Muscle layer of duodenum (tissue), 2 donors: ENCODE data around the gene PDRG1.

ENCODE experiments used
- H3K27ac ChIP-seq: one replicate; pipeline ENCODE4 v1.7.0; 2013; ENCODE audit warnings: mild to moderate bottlenecking, low read length
- H3K27me3 ChIP-seq: one replicate; pipeline ENCODE4 v1.7.0; 2013; ENCODE audit warnings: low read depth, mild to moderate bottlenecking, control low read depth, low read length
- H3K36me3 ChIP-seq, 2 donors: one replicate each; pipeline ENCODE4 v1.7.0; 2013; ENCODE audit warnings: low read length in 2 of 2, control low read depth in 1 of 2, mild to moderate bottlenecking in 1 of 2; ENCODE audit not compliant: insufficient read depth in 2 of 2, control insufficient read depth in 1 of 2
- H3K4me1 ChIP-seq, 2 donors: one replicate each; pipeline ENCODE4 v1.7.0; 2013; ENCODE audit warnings: low read length in 2 of 2, mild to moderate bottlenecking in 2 of 2, control low read depth in 1 of 2, moderate library complexity in 1 of 2; ENCODE audit not compliant: insufficient read depth in 2 of 2, control insufficient read depth in 1 of 2
- H3K4me3 ChIP-seq, 2 donors: one replicate each; pipeline ENCODE4 v1.7.0; 2013; ENCODE audit warnings: low read length in 2 of 2, low read depth in 1 of 2, mild to moderate bottlenecking in 1 of 2
- H3K9me3 ChIP-seq, 2 donors: one replicate each; pipeline ENCODE4 v1.7.0; 2013; ENCODE audit warnings: low read length in 2 of 2, control low read depth in 1 of 2, mild to moderate bottlenecking in 1 of 2; ENCODE audit not compliant: control insufficient read depth in 1 of 2
- donor health status: healthy.

The PDRG1 gene

DNA sequence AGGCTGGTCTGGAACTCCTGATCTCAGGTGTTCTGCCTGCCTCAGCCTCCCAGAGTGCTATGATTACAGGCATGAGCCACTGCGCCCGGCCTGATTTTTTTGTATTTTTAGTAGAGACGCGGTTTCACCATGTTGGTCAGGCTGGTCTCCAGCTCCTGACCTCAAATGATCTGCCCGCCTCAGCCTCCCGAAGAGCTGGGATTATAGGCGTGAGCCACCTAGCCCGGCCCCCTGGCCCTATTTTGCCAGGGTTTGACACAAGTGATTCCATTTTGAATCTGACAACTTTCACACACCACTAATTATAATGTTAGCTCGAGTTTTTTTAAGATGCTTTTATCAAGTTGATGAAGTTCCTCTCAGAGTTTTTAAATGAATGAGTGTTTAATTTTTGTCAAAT, 55.8 kb downstream of the PDRG1 start:
- Histone ChIP-seq H3K9me3 (no peaks in the 10 kb centered on the region), H3K4me1 (no peaks in the 10 kb centered on the region), H3K4me3 (no peak overlapping the region), H3K36me3 (no peaks in the 10 kb centered on the region), H3K27me3 (no peaks in the 10 kb centered on the region), H3K27ac (no peak overlapping the region)

DNA sequence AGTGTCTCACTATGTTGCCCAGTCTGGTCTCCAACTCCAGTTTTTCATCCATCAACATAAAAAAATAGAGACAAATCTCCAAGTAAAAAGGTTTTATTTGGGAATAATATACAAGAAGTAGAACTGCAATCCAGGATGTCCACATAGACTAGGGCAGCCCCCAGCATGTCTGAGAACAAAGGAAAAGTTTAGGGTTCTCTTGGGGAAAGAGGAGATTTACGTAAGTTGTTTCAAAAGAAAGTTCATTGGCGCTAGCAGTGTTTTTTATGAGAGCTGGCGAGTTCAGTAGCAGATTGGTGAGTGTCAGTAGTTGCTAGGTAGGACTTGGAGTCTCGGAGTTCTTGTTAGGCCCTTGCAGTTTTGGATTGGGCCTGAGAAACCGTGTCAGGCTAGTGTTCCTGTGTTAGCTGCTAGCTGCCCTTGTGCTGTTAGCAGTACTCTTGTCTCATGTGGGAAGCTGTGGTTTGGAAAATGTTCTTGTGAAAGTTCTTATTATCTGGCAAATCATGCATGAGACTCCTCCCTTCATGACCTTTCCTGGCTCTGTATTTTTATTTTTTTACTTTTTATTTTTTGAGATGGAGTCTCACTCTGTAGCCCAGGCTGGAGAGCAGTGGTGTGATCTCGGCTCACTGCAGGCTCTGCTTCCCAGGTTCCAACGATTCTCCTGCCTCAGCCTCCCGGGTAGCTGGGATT, 56.7 kb downstream of the PDRG1 start:
- H3K27ac ChIP-seq: no peak overlapping the region

More for the DNA sequence above, 56.7 kb downstream of the PDRG1 start:
- Histone ChIP-seq H3K9me3 (no peaks in the 10 kb centered on the region), H3K4me3 (no peak overlapping the region), H3K36me3 (no peaks in the 10 kb centered on the region), H3K27me3 (no peaks in the 10 kb centered on the region), H3K4me1 (no peaks in the 10 kb centered on the region)
